IMR-90 (cell line): ENCODE data around the gene RNF144A.

Experiments used
- CHD1 ChIP-seq: IDR thresholded peaks from 2 replicates; pipeline ENCODE4 v1.6.1; 2012; ENCODE audit warnings: low read depth, low read length, improper control_type of control experiment
- CTCF ChIP-seq: conservative IDR thresholded peaks from 2 replicates; pipeline ENCODE4 v1.5.1; 2012; ENCODE audit warnings: mild to moderate bottlenecking, low read depth, low read length, improper control_type of control experiment
- MAZ ChIP-seq: IDR thresholded peaks from 2 replicates; pipeline ENCODE4 v1.6.1; 2012; ENCODE audit warnings: low read depth, mild to moderate bottlenecking, low read length, improper control_type of control experiment, moderate library complexity, borderline replicate concordance

DNA sequence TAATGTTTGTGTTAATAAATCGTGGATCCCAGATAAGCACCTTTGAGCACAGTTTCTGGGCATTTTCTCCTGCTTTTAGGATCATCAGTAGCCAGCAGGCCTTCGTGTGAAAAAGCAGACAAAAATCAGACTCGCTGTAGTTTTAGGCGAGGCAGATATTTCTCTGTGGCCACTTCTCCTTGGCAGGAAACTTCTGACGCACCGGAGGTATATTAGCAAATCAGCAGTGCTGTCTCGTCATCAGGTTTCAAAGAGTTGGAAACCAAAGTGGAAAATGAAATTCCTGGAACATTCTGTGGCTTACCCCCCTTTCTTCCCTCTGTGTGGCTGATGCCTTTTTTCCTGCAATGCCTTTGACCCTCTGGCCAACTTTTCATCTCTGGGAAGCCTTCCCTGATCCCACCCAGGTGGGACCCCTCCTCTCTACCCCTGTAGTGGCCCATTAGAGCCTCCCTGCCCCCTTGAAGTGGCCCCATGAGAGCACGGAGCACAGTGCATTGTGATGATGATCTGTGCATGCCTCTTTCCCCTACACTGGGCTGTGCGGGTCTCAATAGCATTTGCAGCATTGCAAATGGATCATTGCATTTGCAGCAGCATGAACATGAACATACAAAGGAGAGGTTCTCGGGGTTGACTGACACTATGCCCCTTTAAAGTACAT is 93.3 kb downstream of the RNF144A start:
- TF ChIP-seq CTCF (no peak), MAZ (no peak), CHD1 (no peak)
